ENCODE measurements around the gene SCIN.
A peak's percentile ranks its signal among the peaks of the same experiment; 100 is the strongest.

Gene SCIN

DNA sequence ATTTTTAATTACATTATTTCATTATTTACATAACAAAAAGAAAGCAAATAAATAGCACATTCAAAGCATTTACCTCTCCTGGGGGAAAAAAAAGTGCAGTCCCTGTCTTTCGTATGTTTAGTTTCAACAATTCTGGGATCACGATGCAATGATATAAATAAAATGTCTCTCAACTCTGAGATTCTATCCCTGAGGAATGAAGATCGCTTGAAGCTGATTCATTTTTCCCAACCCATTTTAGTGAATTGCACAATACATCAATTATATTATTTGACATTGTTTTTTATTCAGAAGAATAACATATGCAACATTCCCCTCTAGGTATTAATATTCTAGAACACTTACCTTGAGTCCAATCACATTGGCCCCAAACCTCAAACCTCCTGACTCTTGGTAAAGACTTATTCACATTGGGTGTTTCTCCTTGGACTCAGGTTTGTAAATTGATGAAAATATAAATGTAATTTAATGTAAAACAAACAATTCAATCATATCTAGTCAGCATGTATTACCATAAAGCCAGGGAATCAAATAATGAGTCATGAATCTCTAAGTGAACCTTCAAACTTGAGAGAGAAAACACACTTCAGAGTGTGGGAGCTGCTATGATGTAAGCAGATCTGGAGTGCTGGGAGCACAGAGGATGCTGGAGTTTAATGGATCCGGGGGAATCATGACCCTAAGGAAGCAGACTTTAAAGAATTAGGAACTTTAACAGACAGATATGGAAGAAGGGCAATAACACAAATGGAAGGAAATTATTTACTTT, 5.3 kb upstream of the SCIN start:
- no peaks in the 10 kb centered on the region for H3K36me3 ChIP-seq (replicated peaks)
- H3K27me3 ChIP-seq (replicated peaks) = no peaks in the 10 kb centered on the region
- no peak overlapping the region for H3K4me3 ChIP-seq (ENCODE audit: low read depth, low read length)
- H3K27ac ChIP-seq = peak overlapping the region; percentile 50
- TF ChIP-seq, protein P1, sequence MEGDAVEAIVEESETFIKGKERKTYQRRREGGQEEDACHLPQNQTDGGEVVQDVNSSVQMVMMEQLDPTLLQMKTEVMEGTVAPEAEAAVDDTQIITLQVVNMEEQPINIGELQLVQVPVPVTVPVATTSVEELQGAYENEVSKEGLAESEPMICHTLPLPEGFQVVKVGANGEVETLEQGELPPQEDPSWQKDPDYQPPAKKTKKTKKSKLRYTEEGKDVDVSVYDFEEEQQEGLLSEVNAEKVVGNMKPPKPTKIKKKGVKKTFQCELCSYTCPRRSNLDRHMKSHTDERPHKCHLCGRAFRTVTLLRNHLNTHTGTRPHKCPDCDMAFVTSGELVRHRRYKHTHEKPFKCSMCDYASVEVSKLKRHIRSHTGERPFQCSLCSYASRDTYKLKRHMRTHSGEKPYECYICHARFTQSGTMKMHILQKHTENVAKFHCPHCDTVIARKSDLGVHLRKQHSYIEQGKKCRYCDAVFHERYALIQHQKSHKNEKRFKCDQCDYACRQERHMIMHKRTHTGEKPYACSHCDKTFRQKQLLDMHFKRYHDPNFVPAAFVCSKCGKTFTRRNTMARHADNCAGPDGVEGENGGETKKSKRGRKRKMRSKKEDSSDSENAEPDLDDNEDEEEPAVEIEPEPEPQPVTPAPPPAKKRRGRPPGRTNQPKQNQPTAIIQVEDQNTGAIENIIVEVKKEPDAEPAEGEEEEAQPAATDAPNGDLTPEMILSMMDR (IDR thresholded peaks at IDR 0.05; ENCODE audit: low read depth, low read length, missing control alignments) = no peak
- peak; percentile 22 for DNase-seq
- in situ Hi-C loops (cut with HindIII; ENCODE audit: low pct_ligation_motif_present, low sequenced_read_pairs) = no loop called here

DNA sequence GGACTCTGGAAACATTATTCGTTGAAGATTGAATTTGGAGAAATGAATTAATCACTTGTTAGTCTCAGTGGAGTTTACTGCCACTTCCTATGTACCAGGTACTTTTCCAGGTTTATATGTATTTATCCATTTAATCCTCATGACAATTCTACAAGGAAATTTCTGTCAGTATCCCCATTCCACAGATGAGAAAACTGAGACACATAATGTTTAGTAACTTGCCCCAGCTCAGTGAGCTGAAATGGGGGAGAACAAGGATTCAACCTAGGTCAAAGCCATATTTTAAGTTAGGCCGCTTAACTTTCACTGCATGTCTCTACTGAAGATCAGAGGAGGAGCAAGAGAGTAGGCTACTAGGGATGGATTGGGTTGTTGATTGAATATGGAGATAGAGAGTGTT, 4.6 kb upstream of the SCIN start:
- DNase-seq = no peak
- TF ChIP-seq, protein P1 (IDR thresholded peaks at IDR 0.05; ENCODE audit: low read depth, low read length, missing control alignments) = no peak
- Histone ChIP-seq H3K36me3 (replicated peaks) (no peaks in the 10 kb centered on the region), H3K27me3 (replicated peaks) (no peaks in the 10 kb centered on the region), H3K4me3 (ENCODE audit: low read depth, low read length) (no peak overlapping the region), H3K27ac (peak overlapping the region; percentile 50)
- in situ Hi-C loops (cut with HindIII; ENCODE audit: low pct_ligation_motif_present, low sequenced_read_pairs) = no loop called here

DNA sequence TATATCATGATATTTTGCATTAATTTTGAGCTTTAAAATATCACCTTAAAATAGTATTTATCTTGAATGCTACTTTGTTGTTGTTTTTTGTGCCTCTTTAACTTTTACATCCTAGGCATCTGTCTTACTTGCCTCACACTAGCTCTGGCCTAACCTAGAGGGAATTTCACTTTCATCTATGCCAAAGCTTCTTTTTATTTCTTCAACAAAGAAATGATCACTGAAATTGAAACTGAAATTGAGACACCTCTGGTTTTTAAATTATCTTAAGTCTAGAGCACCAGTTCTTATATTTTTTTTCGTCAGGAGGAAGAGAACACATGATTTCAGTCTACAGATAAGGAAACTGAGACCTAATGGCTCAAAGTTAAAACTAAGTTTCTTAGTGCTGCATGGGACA, 3.5 kb upstream of the SCIN start:
- DNase-seq = no peak
- Histone ChIP-seq H3K36me3 (replicated peaks) (no peaks in the 10 kb centered on the region), H3K4me3 (ENCODE audit: low read depth, low read length) (no peak overlapping the region), H3K27ac (no peak overlapping the region), H3K27me3 (replicated peaks) (no peaks in the 10 kb centered on the region)
- TF ChIP-seq, protein P1 (IDR thresholded peaks at IDR 0.05; ENCODE audit: low read depth, low read length, missing control alignments) = no peak
- in situ Hi-C loops (cut with HindIII; ENCODE audit: low pct_ligation_motif_present, low sequenced_read_pairs) = no loop called here

DNA sequence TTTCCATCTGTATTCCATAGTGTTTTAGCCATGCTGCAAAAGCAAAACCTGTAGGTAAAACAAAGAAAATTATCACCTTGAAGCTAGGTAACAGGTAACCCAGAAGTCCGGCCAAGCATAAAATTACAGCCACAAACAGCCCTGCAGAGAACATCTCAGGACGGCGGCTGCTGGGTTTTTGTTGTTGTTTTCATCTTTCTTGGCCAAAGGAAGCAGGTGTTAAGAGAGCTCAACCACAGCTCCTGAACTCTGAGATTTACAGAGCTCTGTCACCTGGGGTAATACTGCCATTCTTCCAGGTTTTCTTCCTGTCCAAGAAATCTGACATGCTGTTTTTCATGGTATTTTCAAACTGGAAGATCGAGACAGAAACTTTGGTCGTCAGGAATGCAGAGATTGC, 847 bp upstream of the SCIN start:
- H3K27ac ChIP-seq = no peak overlapping the region
- H3K4me3 ChIP-seq (ENCODE audit: low read depth, low read length) = no peak overlapping the region
- TF ChIP-seq, protein P1 (IDR thresholded peaks at IDR 0.05; ENCODE audit: low read depth, low read length, missing control alignments) = no peak
- H3K36me3 ChIP-seq (replicated peaks) = no peaks in the 10 kb centered on the region
- no peaks in the 10 kb centered on the region for H3K27me3 ChIP-seq (replicated peaks)
- no peak for DNase-seq
- in situ Hi-C loops (cut with HindIII; ENCODE audit: low pct_ligation_motif_present, low sequenced_read_pairs) = no loop called here

DNA sequence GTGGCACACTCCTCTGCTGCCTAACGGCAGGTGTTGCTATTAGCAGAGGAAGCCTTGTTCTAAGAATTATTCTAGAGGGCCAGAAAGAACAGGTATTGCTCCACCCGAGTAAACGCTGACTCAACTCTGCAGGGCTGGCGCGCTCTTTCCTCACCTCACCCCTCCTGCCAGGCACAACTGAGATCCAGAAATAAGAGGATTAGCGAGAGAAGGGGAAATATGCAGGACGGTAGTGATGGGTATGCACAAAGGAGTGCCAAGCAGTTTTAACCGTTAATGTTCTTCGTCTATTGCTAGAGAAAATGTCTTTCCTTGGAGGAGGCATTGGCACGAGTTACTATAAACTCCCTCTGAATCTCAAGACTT, 369 bp upstream of the SCIN start:
- in situ Hi-C loops (cut with HindIII; ENCODE audit: low pct_ligation_motif_present, low sequenced_read_pairs) = no loop called here
- DNase-seq = no peak

More for the DNA sequence above, 369 bp upstream of the SCIN start:
- Histone ChIP-seq H3K27me3 (replicated peaks) (no peaks in the 10 kb centered on the region), H3K4me3 (ENCODE audit: low read depth, low read length) (peak overlapping the region; percentile 53), H3K27ac (no peak overlapping the region), H3K36me3 (replicated peaks) (no peaks in the 10 kb centered on the region)
- TF ChIP-seq, protein P1 (IDR thresholded peaks at IDR 0.05; ENCODE audit: low read depth, low read length, missing control alignments) = no peak

All from brain microvascular endothelial cell (primary cell).